B cell (primary cell): ENCODE data around the gene FMN1.

Experiments used
- EZH2 ChIP-seq: IDR thresholded peaks from 2 replicates; pipeline ENCODE4 v1.6.1; 2012; ENCODE audit warnings: borderline replicate concordance, low read depth, mild to moderate bottlenecking, moderate library complexity, low read length; ENCODE audit not compliant: insufficient read depth, poor library complexity, severe bottlenecking
- TF ChIP-seq, protein P1 (sequence below): fragments of 200-600 bp; IDR thresholded peaks from one replicate; pipeline ENCODE4 v1.8.0; 2022; ENCODE audit warnings: antibody characterized with exemption, mild to moderate bottlenecking

DNA sequence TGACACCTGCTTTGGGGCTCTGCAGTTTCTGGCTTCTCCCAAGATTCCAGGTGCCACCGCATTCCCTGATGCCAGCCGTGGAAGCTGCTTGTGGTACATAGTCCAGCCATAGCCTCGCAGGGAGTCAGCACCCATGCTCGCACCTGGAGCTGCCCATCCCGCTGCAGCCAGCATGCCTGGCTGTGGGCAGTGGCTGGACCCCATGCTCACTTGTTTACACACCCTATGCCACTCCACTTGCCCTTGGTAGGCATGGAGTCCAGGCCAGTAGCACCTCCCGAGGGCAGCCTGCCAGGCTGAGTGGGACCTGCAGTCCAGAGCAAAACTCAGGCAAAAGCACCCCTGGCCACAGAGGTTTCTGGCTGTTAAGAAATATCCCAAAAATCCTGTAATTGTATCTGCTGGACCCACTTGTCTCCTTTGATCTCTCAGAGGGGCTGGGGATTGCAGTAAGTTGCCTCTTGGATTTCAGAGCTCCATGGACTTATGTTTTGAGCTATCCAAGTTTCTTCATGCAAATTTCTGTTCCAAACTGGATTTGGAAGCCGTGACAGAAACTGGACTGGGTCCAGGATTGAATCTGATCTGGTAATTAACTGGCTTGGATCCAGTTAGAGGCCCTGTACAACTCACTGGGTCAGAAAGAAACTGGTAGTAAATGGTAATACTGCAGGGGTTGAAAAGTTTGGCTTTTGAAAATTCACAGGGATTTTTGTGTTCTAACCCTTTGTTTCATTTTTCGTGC lies 149.3 kb downstream of the FMN1 start:
- TF ChIP-seq, protein P1, sequence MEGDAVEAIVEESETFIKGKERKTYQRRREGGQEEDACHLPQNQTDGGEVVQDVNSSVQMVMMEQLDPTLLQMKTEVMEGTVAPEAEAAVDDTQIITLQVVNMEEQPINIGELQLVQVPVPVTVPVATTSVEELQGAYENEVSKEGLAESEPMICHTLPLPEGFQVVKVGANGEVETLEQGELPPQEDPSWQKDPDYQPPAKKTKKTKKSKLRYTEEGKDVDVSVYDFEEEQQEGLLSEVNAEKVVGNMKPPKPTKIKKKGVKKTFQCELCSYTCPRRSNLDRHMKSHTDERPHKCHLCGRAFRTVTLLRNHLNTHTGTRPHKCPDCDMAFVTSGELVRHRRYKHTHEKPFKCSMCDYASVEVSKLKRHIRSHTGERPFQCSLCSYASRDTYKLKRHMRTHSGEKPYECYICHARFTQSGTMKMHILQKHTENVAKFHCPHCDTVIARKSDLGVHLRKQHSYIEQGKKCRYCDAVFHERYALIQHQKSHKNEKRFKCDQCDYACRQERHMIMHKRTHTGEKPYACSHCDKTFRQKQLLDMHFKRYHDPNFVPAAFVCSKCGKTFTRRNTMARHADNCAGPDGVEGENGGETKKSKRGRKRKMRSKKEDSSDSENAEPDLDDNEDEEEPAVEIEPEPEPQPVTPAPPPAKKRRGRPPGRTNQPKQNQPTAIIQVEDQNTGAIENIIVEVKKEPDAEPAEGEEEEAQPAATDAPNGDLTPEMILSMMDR = no peak
- TF ChIP-seq EZH2 = no peak
